BLaER1 treated with 17β-estradiol and CSF1 and Interleukin-3, amounts not matched to agents 10 nM and 100 nM (cell line): Measurements from ENCODE around the gene S1PR4.
"Not testable (repeated sequence)": the region's sequence is repeated elsewhere in the genome, so short reads cannot be mapped to it uniquely, and the experiment has no call there.

Experiments
- H3K27ac ChIP-seq, 11 experiments: shearing (Covaris generic); formaldehyde crosslinking; 2 replicates each; pipeline ENCODE4 v1.8.1; 2022
- H3K27me3 ChIP-seq, 11 experiments: shearing (Covaris generic); formaldehyde crosslinking; 2 replicates each; pipeline ENCODE4 v1.8.1; 2022
- H3K36me3 ChIP-seq, 11 experiments: shearing (Covaris generic); formaldehyde crosslinking; 2 replicates each; pipeline ENCODE4 v1.8.1; 2022
- H3K4me1 ChIP-seq, 10 experiments: shearing (Covaris generic); formaldehyde crosslinking; 2 replicates each; pipeline ENCODE4 v1.8.1; 2022
- H3K4me2 ChIP-seq, 11 experiments: shearing (Covaris generic); formaldehyde crosslinking; 2 replicates each; pipeline ENCODE4 v1.8.1; 2022
- H3K4me3 ChIP-seq, 10 experiments: shearing (Covaris generic); formaldehyde crosslinking; 2 replicates each; pipeline ENCODE4 v1.8.1; 2022
- H3K9ac ChIP-seq, 11 experiments: shearing (Covaris generic); formaldehyde crosslinking; 2 replicates each; pipeline ENCODE4 v1.8.1; 2022
- H3K9me3 ChIP-seq, 11 experiments: shearing (Covaris generic); formaldehyde crosslinking; replicated peaks in 1 of 11; 2 replicates each; pipeline ENCODE4 v1.8.1; 2022
- H4K20me1 ChIP-seq, 11 experiments: shearing (Covaris generic); formaldehyde crosslinking; 2 replicates each; pipeline ENCODE4 v1.8.1; 2022
- Cebpa-rat ChIP-seq, 11 experiments: shearing (Covaris generic); IDR thresholded peaks; 2 replicates each; pipeline ENCODE4 v1.8.1; 2022

Gene S1PR4

DNA sequence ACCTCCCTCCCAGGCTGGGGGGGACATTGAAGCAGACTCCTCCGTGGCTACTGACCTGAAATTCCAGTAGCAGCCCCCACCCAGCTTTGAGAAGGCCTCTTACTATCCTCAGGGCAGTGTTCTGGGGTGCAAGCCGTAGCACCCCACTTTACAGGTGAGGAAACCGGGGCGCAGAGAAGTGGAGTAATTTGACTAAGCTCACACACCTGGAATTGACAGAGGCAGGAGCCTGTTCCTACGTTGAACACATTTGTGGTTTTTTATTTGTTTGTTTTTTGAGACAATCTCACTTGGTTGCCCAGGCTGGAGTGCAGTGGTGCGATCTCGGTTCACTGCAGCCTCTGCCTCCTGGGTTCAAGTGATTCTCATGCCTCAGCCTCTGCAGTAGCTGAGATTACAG lies 14.6 kb upstream of the S1PR4 start:
- no peaks in the 10 kb centered on the region for H3K27me3 ChIP-seq
- TF ChIP-seq Cebpa-rat (IDR thresholded peaks at IDR 0.05), result no peak
- peaks cover 63 to 90% (median 83%) of the 10 kb centered on the region in 11 experiments for H3K36me3 ChIP-seq
- peak overlapping the region in 9 of 11 experiments; percentile 0 to 83 (median 66); a peak in 14 of 22 replicates for H3K4me2 ChIP-seq
- H3K4me3 ChIP-seq, result no peak overlapping the region
- H3K9ac ChIP-seq, result peak overlapping the region in 6 of 11 experiments; percentile 2 to 24 (median 16); a peak in 4 of 22 replicates
- H3K9me3 ChIP-seq, result peaks cover 0 to 25% (median 12%) of the 10 kb centered on the region in 11 experiments; a peak in 17 of 22 replicates
- H3K4me1 ChIP-seq, result peaks cover 30 to 88% (median 66%) of the 10 kb centered on the region in 10 experiments
- no peaks in the 10 kb centered on the region; a peak in 1 of 22 replicates for H4K20me1 ChIP-seq
- peak overlapping the region in 8 of 11 experiments; percentile 19 to 72 (median 48); a peak in 12 of 22 replicates for H3K27ac ChIP-seq

GRCh38 chr19:3167533-3168272 lies 10.9 kb upstream of the S1PR4 start:
- H3K4me2 ChIP-seq, result peak overlapping the region in 3 of 11 experiments; percentile 1 to 23 (median 3); a peak in 3 of 22 replicates
- H3K9me3 ChIP-seq, result peaks cover 0 to 12% (median 4%) of the 10 kb centered on the region in 11 experiments; a peak in 9 of 22 replicates
- H3K36me3 ChIP-seq, result peaks cover 25 to 58% (median 46%) of the 10 kb centered on the region in 11 experiments
- H3K4me3 ChIP-seq, result no peak overlapping the region
- H3K27ac ChIP-seq, result peak overlapping the region in 10 of 11 experiments; percentile 8 to 55 (median 24); a peak in 11 of 22 replicates
- TF ChIP-seq Cebpa-rat (IDR thresholded peaks at IDR 0.05), result no peak
- no peaks in the 10 kb centered on the region for H3K27me3 ChIP-seq
- peak overlapping the region in 3 of 11 experiments; percentile 5 to 46 (median 9); a peak in 4 of 22 replicates for H3K9ac ChIP-seq
- no peaks in the 10 kb centered on the region; a peak in 2 of 22 replicates for H4K20me1 ChIP-seq
- peaks cover 41 to 93% (median 83%) of the 10 kb centered on the region in 10 experiments for H3K4me1 ChIP-seq

DNA sequence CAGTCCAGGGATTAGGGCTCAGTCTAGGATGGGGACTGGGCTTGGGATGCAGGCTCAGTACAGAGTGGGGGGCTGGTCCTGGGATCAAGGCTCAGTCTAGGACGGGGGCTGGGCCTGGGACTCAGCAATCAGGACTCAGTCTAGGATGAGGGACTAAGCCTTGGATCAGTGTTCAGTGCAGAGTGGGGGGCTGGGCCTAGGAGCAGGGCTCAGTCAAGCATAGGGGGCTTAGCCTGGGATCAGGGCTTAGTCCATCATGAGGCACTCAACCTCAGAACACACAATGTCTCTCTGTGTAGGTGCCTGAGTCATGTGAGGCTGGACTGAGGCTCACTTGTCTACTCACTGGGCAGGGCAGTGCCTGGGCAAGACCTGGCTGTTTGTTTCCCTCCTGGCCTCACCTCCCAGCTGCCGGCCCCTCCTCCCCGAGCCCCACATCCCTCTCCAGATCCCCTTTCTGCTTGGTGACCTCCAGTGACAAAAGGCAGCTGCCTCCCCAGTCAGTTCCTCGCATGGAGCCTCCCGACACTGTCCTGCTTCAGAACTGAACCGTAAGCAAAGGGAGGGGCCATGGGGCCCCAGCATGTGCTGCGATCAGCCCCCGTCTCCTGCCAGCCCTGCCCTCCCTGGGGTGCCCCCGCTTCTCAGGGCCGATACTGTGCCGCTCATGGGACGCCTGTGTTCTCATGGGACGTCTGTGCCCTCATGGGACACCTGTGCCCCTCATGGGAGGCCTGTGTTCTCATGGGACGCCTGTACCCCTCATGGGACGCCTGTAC lies 6.5 kb upstream of the S1PR4 start:
- H3K36me3 ChIP-seq, result peaks cover 0 to 17% (median 8%) of the 10 kb centered on the region in 11 experiments; a peak in 9 of 22 replicates
- TF ChIP-seq Cebpa-rat (IDR thresholded peaks at IDR 0.05), result no peak
- H3K27me3 ChIP-seq, result no peaks in the 10 kb centered on the region
- no peak overlapping the region for H3K4me3 ChIP-seq
- no peaks in the 10 kb centered on the region for H3K9me3 ChIP-seq
- peak overlapping the region; percentile 51 to 84 (median 74) for H3K4me2 ChIP-seq
- H3K27ac ChIP-seq, result peak overlapping the region in 10 of 11 experiments; percentile 29 to 59 (median 45); a peak in 17 of 22 replicates
- no peaks in the 10 kb centered on the region; a peak in 1 of 22 replicates for H4K20me1 ChIP-seq
- peaks cover 44 to 74% (median 68%) of the 10 kb centered on the region in 10 experiments for H3K4me1 ChIP-seq
- H3K9ac ChIP-seq, result peak overlapping the region in 8 of 11 experiments; percentile 18 to 59 (median 44); a peak in 13 of 22 replicates

DNA sequence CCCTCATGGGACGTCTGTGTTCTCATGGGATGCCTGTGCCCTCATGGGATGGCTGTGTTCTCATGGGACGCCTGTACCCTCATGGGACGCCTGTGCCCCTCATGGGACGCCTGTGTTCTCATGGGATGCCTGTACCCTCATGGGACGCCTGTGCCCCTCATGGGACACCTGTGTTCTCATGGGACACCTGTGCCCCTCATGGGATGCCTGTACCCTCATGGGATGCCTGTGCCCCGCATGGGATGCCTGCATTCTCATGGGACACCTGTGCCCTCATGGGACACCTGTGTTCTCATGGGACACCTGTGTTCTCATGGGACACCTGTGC lies 5.9 kb upstream of the S1PR4 start:
- H3K4me1 ChIP-seq, result peaks cover 50 to 76% (median 70%) of the 10 kb centered on the region in 10 experiments
- H3K4me2 ChIP-seq, result peak overlapping the region; percentile 51 to 84 (median 74)
- not testable (repeated sequence) for H3K4me3 ChIP-seq, H3K27me3 ChIP-seq, H4K20me1 ChIP-seq, H3K9me3 ChIP-seq
- H3K27ac ChIP-seq, result peak overlapping the region in 10 of 11 experiments; percentile 29 to 59 (median 45); a peak in 17 of 22 replicates
- H3K9ac ChIP-seq, result peak overlapping the region in 8 of 11 experiments; percentile 18 to 59 (median 44); a peak in 12 of 22 replicates
- H3K36me3 ChIP-seq, result peaks cover 0 to 16% (median 6%) of the 10 kb centered on the region in 11 experiments; a peak in 9 of 22 replicates

- Histone ChIP-seq H3K4me1 (peaks cover 50 to 72% (median 52%) of the 10 kb centered on the region in 10 experiments), H3K4me3 (peak overlapping the region in 6 of 10 experiments; percentile 18 to 61 (median 33); a peak in 7 of 20 replicates), H3K27ac (peak overlapping the region; percentile 68 to 81 (median 72))
Observed at GRCh38 chr19:3175781-3176714, 2.5 kb upstream of the S1PR4 start.

GRCh38 chr19:3176715-3177501 lies 1.7 kb upstream of the S1PR4 start:
- Histone ChIP-seq H3K36me3 (peaks cover 0 to 12% (median 0%) of the 10 kb centered on the region in 11 experiments; a peak in 5 of 22 replicates), H3K4me2 (peak overlapping the region; percentile 80 to 98 (median 89)), H4K20me1 (peaks cover 0 to 28% (median 23%) of the 10 kb centered on the region in 11 experiments; a peak in 16 of 22 replicates), H3K4me1 (peaks cover 50 to 72% (median 52%) of the 10 kb centered on the region in 10 experiments), H3K27me3 (no peaks in the 10 kb centered on the region), H3K4me3 (peak overlapping the region in 9 of 10 experiments; percentile 9 to 61 (median 22); a peak in 14 of 20 replicates), H3K9ac (peak overlapping the region; percentile 45 to 81 (median 69)), H3K27ac (peak overlapping the region; percentile 68 to 81 (median 72)), H3K9me3 (no peaks in the 10 kb centered on the region)
- TF ChIP-seq Cebpa-rat (IDR thresholded peaks at IDR 0.05), result no peak

More at GRCh38 chr19:3175781-3176714, 2.5 kb upstream of the S1PR4 start:
- Histone ChIP-seq H3K27me3 (no peaks in the 10 kb centered on the region), H3K4me2 (peak overlapping the region; percentile 80 to 98 (median 89)), H3K36me3 (peaks cover 0 to 4% (median 0%) of the 10 kb centered on the region in 11 experiments; a peak in 3 of 22 replicates), H3K9ac (peak overlapping the region; percentile 45 to 81 (median 69)), H3K9me3 (no peaks in the 10 kb centered on the region), H4K20me1 (peaks cover 0 to 20% (median 14%) of the 10 kb centered on the region in 11 experiments; a peak in 16 of 22 replicates)
- no peak for TF ChIP-seq Cebpa-rat (IDR thresholded peaks at IDR 0.05)
